HG02798 (cell line): ENCODE measurements around the gene LBHD1.
"Not testable (repeated sequence)": the region's sequence is repeated elsewhere in the genome, so short reads cannot be mapped to it uniquely, and the experiment has no call there.

Experiments
- ATAC-seq: cut with Tn5 transposase; IDR thresholded peaks from one replicate; pipeline ENCODE4 v1.9.1; 2021; ENCODE audit warnings: mild to moderate bottlenecking; ENCODE audit not compliant: unreplicated experiment, poor library complexity

The LBHD1 gene

DNA sequence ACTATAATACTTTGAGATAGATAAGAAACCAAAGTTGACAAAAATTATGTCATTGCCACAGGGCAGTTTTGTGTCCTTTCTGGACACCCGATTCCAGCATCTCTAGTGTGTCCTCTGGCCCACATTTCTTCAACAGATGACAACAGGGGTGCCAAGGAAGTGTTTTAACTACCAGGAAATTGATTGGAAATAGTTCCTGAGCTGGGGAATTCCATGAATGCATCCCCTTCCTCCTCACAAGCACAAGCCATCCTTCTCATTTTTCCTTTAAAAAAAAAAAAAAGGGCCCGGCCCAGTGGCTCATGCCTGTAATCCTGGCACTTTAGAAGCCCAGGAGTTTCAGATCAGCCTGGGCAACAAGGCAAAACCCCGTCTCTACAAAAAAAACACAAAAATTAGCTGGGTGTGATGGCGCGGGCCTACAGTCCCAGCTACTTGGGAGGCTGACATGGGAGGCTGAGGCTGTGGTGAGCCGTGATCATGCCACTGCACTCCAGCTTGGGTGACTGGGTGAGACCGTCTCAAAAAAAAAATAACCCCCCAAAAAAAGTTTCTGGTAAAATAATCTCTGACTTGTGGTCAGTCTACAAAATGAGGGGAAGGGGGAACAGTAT is 49.5 kb downstream of the LBHD1 start:
- no peak for ATAC-seq

DNA sequence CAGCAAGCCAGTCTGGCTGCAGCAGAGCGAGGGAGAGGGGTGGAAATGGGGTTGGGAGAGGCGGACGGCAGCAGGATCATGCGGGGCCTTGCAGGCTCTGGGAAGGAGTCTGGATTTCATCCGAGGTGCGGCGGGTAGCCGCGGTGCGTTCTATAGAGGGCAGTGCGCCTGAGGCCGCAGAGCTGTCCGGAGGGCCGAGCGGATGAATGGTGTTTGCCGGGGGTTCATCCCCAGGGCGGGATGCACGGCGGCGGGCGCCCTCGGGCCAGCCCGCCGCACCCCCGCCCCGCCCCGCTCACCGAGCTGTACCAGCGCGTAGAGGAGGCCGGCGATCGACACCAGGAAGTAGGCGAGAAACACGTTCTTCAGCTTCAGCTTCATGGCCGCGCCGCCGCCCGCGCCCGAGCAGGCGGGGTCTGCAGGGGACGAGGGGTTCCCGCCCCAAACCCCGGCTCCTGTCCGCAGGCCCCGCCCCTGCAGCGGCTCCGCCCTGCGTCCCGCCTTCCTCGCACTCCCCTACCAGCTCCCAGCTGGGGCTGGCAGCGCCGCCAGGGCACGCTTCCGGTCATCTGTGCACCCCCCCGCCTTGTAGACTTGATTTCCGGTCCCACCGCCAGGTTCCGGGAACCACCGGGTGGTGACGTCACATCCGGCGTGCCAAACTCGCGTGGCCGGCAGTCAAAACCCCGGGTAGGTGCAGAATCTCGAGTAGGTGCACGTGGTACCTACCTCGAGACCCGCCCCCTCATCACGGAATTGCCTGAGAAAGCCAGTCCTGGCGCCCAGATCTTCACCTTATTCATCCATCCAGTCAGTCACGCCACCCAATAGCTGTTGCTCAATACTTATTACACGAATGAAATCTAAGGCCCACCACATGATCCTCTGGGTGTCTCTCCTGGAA is 50.2 kb downstream of the LBHD1 start, which contains the start of gene B3GAT3:
Gene B3GAT3, minus strand, starts transcription at position 420 of the 904 bp plus-strand sequence. Its CDS starts 39 bp downstream, at position 381.
- ATAC-seq = peak; percentile 97

DNA sequence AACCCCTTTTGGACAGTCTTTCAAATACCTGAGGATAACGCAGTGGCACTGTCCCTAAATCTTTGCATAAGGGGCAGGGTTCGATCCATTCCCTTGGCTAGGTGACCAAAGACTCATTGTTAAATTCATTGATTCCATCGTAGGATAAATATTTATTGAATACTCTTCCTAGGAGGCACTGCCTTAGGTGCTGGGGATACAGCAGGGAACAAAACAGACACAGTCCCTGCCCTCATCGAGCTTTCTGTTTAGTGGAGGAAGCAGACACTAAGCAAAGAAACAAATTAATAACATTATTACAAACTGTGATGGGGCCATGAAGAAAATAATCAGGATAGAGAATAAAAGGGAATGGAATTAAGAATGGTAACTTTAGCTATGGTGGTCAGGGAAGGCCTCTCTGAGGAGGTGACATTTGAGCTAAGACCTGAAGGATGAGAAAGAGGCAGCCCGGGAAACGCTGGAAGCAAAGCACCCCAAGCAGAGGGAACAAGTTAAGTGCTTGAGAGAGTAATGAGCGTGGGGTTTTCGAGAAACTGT is 51.0 kb downstream of the LBHD1 start:
- no peak for ATAC-seq

DNA sequence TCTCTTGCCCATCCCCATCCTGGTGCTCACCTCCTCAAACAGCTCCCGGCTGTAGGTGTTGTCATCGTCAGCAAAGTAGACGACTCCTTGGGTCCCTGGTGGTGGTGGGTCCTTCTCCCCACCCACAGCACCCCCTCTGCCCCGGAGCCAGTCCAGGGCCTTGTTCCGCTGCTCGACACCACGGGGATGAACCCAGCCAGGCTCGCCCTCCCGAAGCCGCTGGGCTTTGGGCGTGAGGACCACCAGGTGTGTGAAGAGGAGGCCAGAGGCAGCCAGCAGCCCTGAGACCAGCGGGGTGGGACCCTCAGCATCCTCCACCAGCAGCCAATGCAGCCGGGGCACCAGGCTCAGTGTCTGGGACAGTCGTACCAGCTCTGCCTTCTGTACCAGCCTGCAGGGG is 55.1 kb downstream of the LBHD1 start:
- not testable (repeated sequence) for ATAC-seq

DNA sequence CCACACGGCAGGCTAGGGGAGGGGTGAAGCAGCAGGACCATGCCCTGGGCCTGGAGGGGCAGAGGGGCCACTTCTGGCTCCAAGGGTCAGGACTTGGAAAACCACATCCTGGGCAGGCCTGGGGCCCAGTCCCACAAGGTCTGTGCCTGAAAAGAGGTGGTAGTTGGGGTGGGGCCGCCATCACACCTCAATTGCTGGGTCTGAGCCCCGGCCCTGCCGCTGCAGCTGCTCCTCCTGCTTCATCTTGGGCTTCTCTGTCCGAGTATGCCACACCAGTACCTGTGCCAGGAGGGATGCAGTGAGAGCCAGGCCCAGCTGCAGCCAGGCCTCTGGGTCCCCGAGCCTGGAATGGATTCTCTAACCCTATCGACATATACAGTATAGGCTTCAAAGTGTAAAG is 56.5 kb downstream of the LBHD1 start:
- ATAC-seq = no peak

DNA sequence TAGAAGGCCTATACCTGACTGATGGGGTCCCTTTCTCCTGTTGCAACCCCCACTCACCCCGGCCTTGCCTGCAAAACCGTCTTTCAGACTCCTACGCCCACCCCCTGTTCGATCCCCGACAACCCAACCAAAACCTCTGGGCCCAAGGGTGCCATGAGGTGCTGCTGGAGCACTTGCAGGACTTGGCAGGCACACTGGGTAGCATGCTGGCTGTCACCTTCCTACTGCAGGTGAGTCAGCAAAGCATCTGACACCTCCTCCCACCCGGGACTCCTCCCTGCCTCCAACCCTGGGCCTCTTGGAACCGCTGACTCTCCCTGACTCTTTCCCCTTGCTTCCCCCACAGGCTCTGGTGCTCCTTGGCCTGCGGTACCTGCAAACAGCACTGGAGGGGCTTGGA is 57.8 kb downstream of the LBHD1 start:
- ATAC-seq = no peak

DNA sequence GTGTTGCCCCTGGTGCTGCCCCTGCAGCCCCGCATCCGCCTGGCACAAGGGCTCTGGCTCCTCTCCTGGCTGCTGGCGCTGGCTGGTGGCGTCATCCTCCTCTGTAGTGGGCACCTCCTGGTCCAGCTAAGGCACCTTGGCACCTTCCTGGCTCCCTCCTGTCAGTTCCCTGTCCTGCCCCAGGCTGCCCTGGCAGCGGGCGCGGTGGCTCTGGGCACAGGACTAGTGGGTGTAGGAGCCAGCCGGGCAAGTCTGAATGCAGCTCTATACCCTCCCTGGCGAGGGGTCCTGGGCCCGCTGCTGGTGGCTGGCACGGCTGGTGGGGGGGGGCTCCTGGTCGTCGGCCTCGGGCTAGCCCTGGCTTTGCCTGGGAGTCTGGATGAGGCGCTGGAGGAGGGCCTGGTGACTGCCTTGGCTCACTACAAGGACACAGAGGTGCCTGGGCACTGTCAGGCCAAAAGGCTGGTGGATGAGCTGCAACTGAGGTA is 58.7 kb downstream of the LBHD1 start:
- ATAC-seq = no peak
